Thyroid gland (tissue), 4 donors: Measurements from ENCODE around the gene LIN54.

Experiments
- POLR2A ChIP-seq, 2 donors: fragments of 450-650 bp; IDR thresholded peaks; one replicate each; pipeline ENCODE4 v1.6.1; 2017; ENCODE audit warnings: antibody characterized with exemption in 2 of 2, mild to moderate bottlenecking in 2 of 2, moderate library complexity in 1 of 2
- TF ChIP-seq, protein P1 (sequence below), 6 experiments: fragments of 200-600 bp in 3 of 6; fragments of 450-650 bp in 3 of 6; sonication (generic) in 3 of 6; IDR thresholded peaks; one replicate each; pipeline ENCODE4 v1.5.1; 2016 to 2019; ENCODE audit warnings: antibody characterized with exemption in 6 of 6, mild to moderate bottlenecking in 2 of 6, inconsistent platforms in 1 of 6, moderate library complexity in 1 of 6

DNA sequence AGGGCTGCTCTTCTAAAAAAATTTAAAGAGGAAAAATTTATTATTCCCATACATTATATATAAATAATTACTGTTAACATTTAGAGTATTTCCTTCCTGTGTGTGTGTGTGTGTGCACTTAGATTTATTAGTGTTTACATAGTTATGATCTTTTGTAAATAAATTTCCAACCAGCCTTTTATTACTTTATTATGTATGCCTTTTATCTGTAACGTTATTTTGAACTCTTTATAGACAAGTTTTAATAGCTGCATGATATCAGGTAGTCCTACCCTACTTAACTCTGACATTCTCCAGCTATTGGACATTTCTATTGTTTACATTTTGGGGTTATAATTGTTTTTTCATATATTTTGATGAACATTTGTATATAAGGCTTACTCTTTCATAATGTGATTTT, 101.3 kb downstream of the LIN54 start:
- TF ChIP-seq, protein P1, sequence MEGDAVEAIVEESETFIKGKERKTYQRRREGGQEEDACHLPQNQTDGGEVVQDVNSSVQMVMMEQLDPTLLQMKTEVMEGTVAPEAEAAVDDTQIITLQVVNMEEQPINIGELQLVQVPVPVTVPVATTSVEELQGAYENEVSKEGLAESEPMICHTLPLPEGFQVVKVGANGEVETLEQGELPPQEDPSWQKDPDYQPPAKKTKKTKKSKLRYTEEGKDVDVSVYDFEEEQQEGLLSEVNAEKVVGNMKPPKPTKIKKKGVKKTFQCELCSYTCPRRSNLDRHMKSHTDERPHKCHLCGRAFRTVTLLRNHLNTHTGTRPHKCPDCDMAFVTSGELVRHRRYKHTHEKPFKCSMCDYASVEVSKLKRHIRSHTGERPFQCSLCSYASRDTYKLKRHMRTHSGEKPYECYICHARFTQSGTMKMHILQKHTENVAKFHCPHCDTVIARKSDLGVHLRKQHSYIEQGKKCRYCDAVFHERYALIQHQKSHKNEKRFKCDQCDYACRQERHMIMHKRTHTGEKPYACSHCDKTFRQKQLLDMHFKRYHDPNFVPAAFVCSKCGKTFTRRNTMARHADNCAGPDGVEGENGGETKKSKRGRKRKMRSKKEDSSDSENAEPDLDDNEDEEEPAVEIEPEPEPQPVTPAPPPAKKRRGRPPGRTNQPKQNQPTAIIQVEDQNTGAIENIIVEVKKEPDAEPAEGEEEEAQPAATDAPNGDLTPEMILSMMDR (IDR thresholded peaks at IDR 0.05) = no peak
- no peak for TF ChIP-seq POLR2A (IDR thresholded peaks at IDR 0.05)
